Small intestine (tissue), 7 donors: ENCODE data around the gene CBX8. TPM values are rescaled to one million over a fixed set of nuclear protein-coding genes. Genes with fewer than 3 reads are reported as not detected.
"Not testable (repeated sequence)": the region's sequence is repeated elsewhere in the genome, so short reads cannot be mapped to it uniquely, and the experiment has no call there.

ENCODE experiments used
- DNase-seq, 2 donors: peaks; one replicate each; pipeline versions ENCODE4 v3.0.0 to v3.0.0-alpha.2; 2013
- FAIRE-seq: peaks from 2 replicates; lab custom pipeline; 2012; peaks lifted over from hg19 to GRCh38; lab: Jason Lieb, UNC
- H3K27ac ChIP-seq, 3 donors: one replicate each; pipeline ENCODE4 v1.5.1; 2013; ENCODE audit warnings: low read length in 2 of 3, mild to moderate bottlenecking in 2 of 3, control low read depth in 1 of 3, inconsistent platforms in 1 of 3, low read depth in 1 of 3, moderate library complexity in 1 of 3
- H3K27me3 ChIP-seq, 3 donors: one replicate each; pipeline ENCODE4 v1.6.1; 2013; ENCODE audit warnings: low read length in 3 of 3, inconsistent platforms in 1 of 3; ENCODE audit not compliant: control insufficient read depth in 3 of 3, insufficient read depth in 3 of 3
- H3K36me3 ChIP-seq, 3 donors: one replicate each; pipeline ENCODE4 v1.6.1; 2013; ENCODE audit warnings: low read length in 3 of 3, inconsistent platforms in 1 of 3, low read depth in 1 of 3, mild to moderate bottlenecking in 1 of 3, moderate library complexity in 1 of 3; ENCODE audit not compliant: control insufficient read depth in 3 of 3, insufficient read depth in 2 of 3
- H3K4me1 ChIP-seq, 3 donors: one replicate each; pipeline ENCODE4 v1.6.1; 2013; ENCODE audit warnings: low read length in 2 of 3, inconsistent platforms in 1 of 3, low read depth in 1 of 3, mild to moderate bottlenecking in 1 of 3, moderate library complexity in 1 of 3; ENCODE audit not compliant: control insufficient read depth in 3 of 3, insufficient read depth in 2 of 3
- H3K4me3 ChIP-seq, 3 donors: one replicate each; pipeline ENCODE4 v1.5.1; 2013; ENCODE audit warnings: low read length in 3 of 3, control low read depth in 1 of 3, inconsistent platforms in 1 of 3, low read depth in 1 of 3, mild to moderate bottlenecking in 1 of 3, moderate library complexity in 1 of 3
- H3K9me3 ChIP-seq, 2 donors: one replicate each; pipeline ENCODE4 v1.6.1; 2013; ENCODE audit warnings: low read depth in 1 of 2, low read length in 1 of 2; ENCODE audit not compliant: control insufficient read depth in 2 of 2, insufficient read depth in 1 of 2
- WGBS, 3 donors: extraction: QIAGEN DNeasy Blood & Tissue Kit; methylation state at CpG; one replicate each; pipeline ENCODE4 v1.1.7; 2013; 5-methylcytosine and 5-hydroxymethylcytosine counted together
- polyA plus RNA-seq, 4 donors: library from polyadenylated mRNA; stranded (reverse) in 3 of 4; unstranded in 1 of 4; fragments of 200-250 nt in 3 of 4; fragments of 120-200 nt in 1 of 4; gene quantifications; one replicate each; pipeline versions ENCODE4 v1.2.1 to v1.2.3, GENCODE V29; 2013
- donor health status: healthy with polysubstance abuse.
- donor health status: control.
- donor health status: control.
- donor health status: Bipolar disorder and iron deficiency.
- donor health status: healthy.

Gene CBX8
- polyA plus RNA-seq, 4 donors: 2.7 to 10.0 (median 5.3) TPM

- DNase-seq (no peak), FAIRE-seq (no peak)
- Histone ChIP-seq H3K9me3 (no peaks in the 10 kb centered on the region), H3K36me3 (no peaks in the 10 kb centered on the region), H3K27me3 (peaks cover 4 to 20% (median 9%) of the 10 kb centered on the region in 3 donors), H3K4me1 (peaks cover 0 to 29% (median 0%) of the 10 kb centered on the region in 3 donors), H3K4me3 (no peak overlapping the region), H3K27ac (no peak overlapping the region)
- WGBS, 3 donors: 56 to 82% (median 62%) methylated on average over 8 of the region's 8 CpGs
These were observed 22.3 kb downstream of the CBX8 start for GRCh38 chr17:79774561-79774975.

DNA sequence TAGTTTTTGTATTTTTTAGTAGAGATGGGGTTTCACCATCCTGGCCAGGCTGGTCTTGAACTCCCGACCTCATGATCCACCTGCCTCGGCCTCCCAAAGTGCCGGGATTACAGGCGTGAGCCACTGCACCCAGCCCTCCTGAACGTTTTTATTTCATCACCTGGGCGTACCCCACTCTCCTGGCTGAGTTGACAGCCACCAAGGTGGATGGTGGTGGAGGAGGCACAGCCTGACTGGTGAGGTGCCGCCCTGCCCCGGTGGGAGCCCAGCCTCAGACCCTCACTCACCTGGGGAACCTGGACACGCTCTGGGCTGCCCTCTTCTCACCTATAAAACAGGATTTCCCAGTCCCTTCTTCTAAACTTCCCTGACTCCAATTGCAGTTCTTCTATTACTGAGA is 24.2 kb downstream of the CBX8 start:
- DNase-seq, H3K9me3 ChIP-seq, H3K36me3 ChIP-seq, H3K4me3 ChIP-seq, FAIRE-seq, H3K27ac ChIP-seq: not testable (repeated sequence)
- peaks cover 0 to 23% (median 11%) of the 10 kb centered on the region in 3 donors for H3K27me3 ChIP-seq
- peaks cover 0 to 20% (median 0%) of the 10 kb centered on the region in 3 donors for H3K4me1 ChIP-seq
- 48 to 83% (median 56%) methylated on average over 8 to 9 of the region's 9 CpGs for WGBS, 3 donors

DNA sequence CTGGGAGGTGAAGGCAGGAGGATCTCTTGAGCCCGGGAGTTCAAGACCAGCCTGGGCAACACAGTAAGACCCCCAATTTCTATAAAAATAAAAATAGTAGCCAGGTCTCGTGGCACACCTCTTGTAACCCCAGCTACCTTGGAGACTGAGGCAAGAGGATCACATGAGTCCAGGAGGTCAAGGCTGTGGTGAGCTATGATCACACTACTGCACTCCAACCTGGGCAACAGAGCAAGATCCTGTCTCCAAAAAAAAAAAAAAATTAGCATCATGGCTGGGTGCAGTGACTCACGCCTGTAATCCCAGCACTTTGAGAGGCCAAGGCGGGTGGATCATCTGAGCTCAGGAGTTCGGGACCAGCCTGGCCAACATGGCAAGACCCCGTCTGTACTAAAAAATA is 25.6 kb downstream of the CBX8 start:
- Histone ChIP-seq H3K4me3 (no peak overlapping the region), H3K27me3 (peaks cover 0 to 17% (median 7%) of the 10 kb centered on the region in 3 donors), H3K9me3 (no peaks in the 10 kb centered on the region), H3K4me1 (peaks cover 0 to 8% (median 0%) of the 10 kb centered on the region in 3 donors), H3K27ac (no peak overlapping the region), H3K36me3 (no peaks in the 10 kb centered on the region)
- FAIRE-seq: no peak
- no peak for DNase-seq
- 77 to 86% (median 78%) methylated on average over 6 of the region's 6 CpGs for WGBS, 3 donors

DNA sequence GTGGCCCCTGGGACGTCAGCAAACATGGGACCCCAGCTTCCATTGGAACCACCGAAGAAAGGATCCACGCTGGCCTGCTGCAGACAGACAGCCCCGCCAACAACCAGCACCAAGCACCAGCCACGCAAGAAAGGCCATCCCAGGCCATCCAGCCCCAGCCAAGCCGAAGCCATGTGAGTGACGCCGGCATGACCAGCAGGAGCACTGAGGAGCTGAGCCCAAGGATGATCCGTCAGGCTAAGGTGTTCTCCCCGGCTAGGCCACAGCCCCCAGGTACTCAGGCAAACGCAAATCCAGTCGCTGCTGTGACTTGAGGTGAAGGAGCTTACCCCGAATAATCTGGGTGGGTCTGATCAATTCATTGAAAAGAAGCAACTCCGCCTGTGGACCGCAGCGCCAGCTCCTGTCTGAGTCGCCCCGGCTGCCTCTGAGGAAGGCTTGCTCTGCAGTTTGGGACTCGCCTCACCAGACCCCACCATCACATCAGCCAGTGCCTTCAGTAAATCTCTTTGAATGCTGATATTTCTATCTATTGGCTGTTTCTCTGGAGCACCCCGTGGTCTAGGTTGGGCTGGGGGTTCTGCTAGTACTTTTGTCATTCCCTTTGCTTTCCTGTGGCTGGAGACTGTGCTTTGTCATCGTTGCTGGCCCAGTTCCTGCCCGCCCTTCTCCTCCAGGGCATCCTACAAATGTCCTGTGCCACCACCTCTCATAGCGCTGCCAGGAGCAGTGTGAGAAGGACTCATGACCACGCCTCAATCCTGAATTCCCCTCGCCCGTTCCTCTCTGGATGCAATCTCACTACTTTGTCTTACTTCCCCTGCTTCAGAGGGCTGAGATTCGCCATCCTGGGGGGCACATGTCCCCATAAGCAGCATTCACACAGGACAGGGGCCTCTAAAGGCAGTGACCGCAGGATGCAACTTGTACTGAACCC is 27.0 kb downstream of the CBX8 start:
- H3K36me3 ChIP-seq: no peaks in the 10 kb centered on the region
- H3K4me3 ChIP-seq: no peak overlapping the region
- H3K9me3 ChIP-seq: no peaks in the 10 kb centered on the region
- FAIRE-seq (no peak), DNase-seq (no peak)
- H3K4me1 ChIP-seq: no peaks in the 10 kb centered on the region
- 81 to 88% (median 83%) methylated on average over 28 of the region's 28 CpGs for WGBS, 3 donors
- no peak overlapping the region for H3K27ac ChIP-seq
- peaks cover 0 to 12% (median 5%) of the 10 kb centered on the region in 3 donors for H3K27me3 ChIP-seq

DNA sequence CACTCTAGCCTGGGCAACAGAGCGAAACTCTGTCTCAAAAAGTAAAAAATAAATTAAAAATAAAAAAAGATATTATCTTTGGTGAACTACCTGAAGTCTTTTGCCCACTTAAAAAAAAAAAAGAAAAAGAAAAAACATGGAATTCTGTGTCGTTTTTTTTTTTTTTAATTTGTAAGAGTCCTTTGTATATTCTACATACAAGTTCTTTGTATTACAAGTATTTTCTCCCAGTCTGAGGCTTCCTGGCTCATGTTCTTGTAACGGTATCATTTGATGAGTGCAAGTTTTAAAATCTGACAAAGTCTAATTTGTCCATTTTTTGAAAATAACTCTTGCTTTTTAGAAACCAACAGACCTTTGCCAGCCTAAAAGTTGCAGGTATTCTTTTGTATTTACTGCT is 31.2 kb downstream of the CBX8 start:
- Histone ChIP-seq H3K4me1 (no peaks in the 10 kb centered on the region), H3K27me3 (peaks cover 0 to 3% (median 2%) of the 10 kb centered on the region in 3 donors), H3K9me3 (no peaks in the 10 kb centered on the region), H3K36me3 (no peaks in the 10 kb centered on the region), H3K4me3 (no peak overlapping the region), H3K27ac (no peak overlapping the region)
- WGBS, 3 donors: 69 to 85% (median 79%) methylated on average over 3 of the region's 3 CpGs
- DNase-seq (no peak), FAIRE-seq (no peak)

- Histone ChIP-seq H3K27ac (no peak overlapping the region), H3K9me3 (no peaks in the 10 kb centered on the region), H3K4me1 (no peaks in the 10 kb centered on the region), H3K4me3 (no peak overlapping the region), H3K36me3 (no peaks in the 10 kb centered on the region), H3K27me3 (peaks cover 0 to 3% (median 0%) of the 10 kb centered on the region in 3 donors)
- DNase-seq: no peak
- WGBS, 3 donors: 73 to 83% (median 76%) methylated on average over 17 to 19 of the region's 19 CpGs
- no peak for FAIRE-seq
These were observed 34.8 kb downstream of the CBX8 start for GRCh38 chr17:79761894-79762589.

- H3K27ac ChIP-seq: no peak overlapping the region
- FAIRE-seq: no peak
- no peaks in the 10 kb centered on the region for H3K4me1 ChIP-seq
- no peaks in the 10 kb centered on the region for H3K36me3 ChIP-seq
- 75 to 81% (median 79%) methylated on average over 21 of the region's 21 CpGs for WGBS, 3 donors
- DNase-seq: peak in 1 of 2 donors; percentile 17
- peaks cover 0 to 3% (median 0%) of the 10 kb centered on the region in 3 donors for H3K27me3 ChIP-seq
- H3K4me3 ChIP-seq: no peak overlapping the region
- H3K9me3 ChIP-seq: no peaks in the 10 kb centered on the region
These were observed 36.5 kb downstream of the CBX8 start for GRCh38 chr17:79760197-79760906.

DNA sequence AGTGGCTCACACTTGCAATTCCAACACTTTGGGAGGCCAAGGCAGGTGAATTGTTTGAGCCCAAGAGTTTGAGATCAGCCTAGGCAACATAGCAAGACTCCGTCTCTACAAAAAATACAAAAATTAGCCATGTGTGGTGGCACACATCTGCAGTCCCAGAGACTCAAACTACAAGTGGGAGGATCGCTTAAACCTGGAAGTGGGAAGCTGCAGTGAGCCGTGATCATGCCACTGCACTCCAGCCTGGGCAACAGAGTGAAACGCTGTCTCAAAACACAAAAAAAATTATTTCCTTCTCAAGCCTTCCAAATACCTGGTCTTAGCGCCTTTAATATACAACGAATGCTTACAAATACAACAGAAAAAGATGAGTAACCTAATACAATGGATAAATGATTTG is 38.6 kb downstream of the CBX8 start:
- 84 to 93% (median 91%) methylated on average over 6 of the region's 6 CpGs for WGBS, 3 donors
- Histone ChIP-seq H3K9me3 (no peaks in the 10 kb centered on the region), H3K27me3 (peaks cover 0 to 3% (median 0%) of the 10 kb centered on the region in 3 donors), H3K4me3 (no peak overlapping the region), H3K27ac (no peak overlapping the region), H3K36me3 (no peaks in the 10 kb centered on the region), H3K4me1 (no peaks in the 10 kb centered on the region)
- FAIRE-seq (no peak), DNase-seq (no peak)
